ENCODE data around the gene EMILIN1. TPM values are rescaled to one million over a fixed set of nuclear protein-coding genes. Genes with fewer than 3 reads are reported as not detected.

Gene EMILIN1
- total RNA-seq, 1 donor, result 137 TPM

GRCh38 chr2:27089111-27089954 lies 10.9 kb downstream of the EMILIN1 start:
- H3K79me2 ChIP-seq (ENCODE audit: insufficient read depth, low read length), result no peaks in the 10 kb centered on the region
- peaks cover 4% of the 10 kb centered on the region for H3K4me1 ChIP-seq (ENCODE audit: insufficient read depth, low read length)
- no peak overlapping the region for H3K27ac ChIP-seq (ENCODE audit: low read depth, low read length)
- H3K4me3 ChIP-seq (ENCODE audit: insufficient read depth, low read length), result no peak overlapping the region
- H4K20me1 ChIP-seq (ENCODE audit: insufficient read depth, low read length), result no peaks in the 10 kb centered on the region
- no peak overlapping the region for H3K4me2 ChIP-seq (ENCODE audit: insufficient read depth, low read length)
- DNase-seq (ENCODE audit: insufficient read length, low spot score, missing footprints), result no peak
- H3K36me3 ChIP-seq (ENCODE audit: insufficient read depth, low read length), result peaks cover 3% of the 10 kb centered on the region
- H3K9me3 ChIP-seq (ENCODE audit: low read depth, low read length), result no peaks in the 10 kb centered on the region
- H2AFZ ChIP-seq (ENCODE audit: low read length), result no peak overlapping the region
- TF ChIP-seq CTCF (IDR thresholded peaks at IDR 0.05; ENCODE audit: extremely low read depth, low read depth, low read length), result no peak
- no peaks in the 10 kb centered on the region for H3K27me3 ChIP-seq (ENCODE audit: insufficient read depth, low read length)

- Histone ChIP-seq H3K9me3 (ENCODE audit: low read depth, low read length) (no peaks in the 10 kb centered on the region), H3K4me3 (ENCODE audit: insufficient read depth, low read length) (no peak overlapping the region), H3K4me1 (ENCODE audit: insufficient read depth, low read length) (peaks cover 5% of the 10 kb centered on the region), H3K27me3 (ENCODE audit: insufficient read depth, low read length) (no peaks in the 10 kb centered on the region), H3K36me3 (ENCODE audit: insufficient read depth, low read length) (no peaks in the 10 kb centered on the region), H2AFZ (ENCODE audit: low read length) (no peak overlapping the region), H3K79me2 (ENCODE audit: insufficient read depth, low read length) (no peaks in the 10 kb centered on the region), H4K20me1 (ENCODE audit: insufficient read depth, low read length) (no peaks in the 10 kb centered on the region), H3K4me2 (ENCODE audit: insufficient read depth, low read length) (no peak overlapping the region), H3K27ac (ENCODE audit: low read depth, low read length) (no peak overlapping the region)
- peak; percentile 70 for DNase-seq (ENCODE audit: insufficient read length, low spot score, missing footprints)
- TF ChIP-seq CTCF (IDR thresholded peaks at IDR 0.05; ENCODE audit: extremely low read depth, low read depth, low read length), result no peak
Observed at GRCh38 chr2:27091746-27092695, 13.6 kb downstream of the EMILIN1 start.

DNA sequence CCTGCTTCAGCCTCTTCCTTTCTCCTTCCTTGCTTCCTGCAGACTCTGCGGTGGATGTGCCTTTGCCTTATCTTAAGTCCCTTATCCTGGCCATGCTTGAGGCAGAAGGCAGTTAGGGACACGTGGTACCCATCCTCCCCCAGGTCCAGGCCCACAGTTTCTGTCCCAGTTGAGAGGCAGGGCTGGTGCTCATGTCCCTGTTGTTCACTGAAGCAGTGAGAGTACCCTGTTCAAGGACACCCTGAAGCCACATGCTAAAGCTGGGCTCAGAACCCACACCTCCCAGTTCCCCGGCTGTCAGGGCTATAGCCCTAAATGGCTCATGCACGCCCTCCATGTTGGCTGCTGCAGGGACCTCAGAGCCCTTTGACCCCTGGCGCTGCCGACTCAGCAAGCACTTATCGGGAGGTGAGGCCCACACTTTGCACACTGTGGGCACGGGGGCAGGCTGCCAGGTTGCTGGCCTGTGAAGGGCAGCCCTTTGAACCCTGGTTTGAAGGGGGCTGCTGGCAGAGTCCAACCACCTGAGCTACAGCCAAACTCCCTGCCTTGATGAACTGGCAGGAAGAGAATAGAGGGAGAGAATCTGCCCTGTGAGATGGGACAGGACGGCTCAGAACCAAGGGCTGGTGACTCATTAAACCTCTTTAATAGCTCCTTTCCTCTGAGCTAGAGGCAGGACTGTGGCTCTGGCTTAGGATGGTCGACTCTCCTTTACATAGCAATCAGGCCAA lies 14.4 kb downstream of the EMILIN1 start:
- TF ChIP-seq CTCF (IDR thresholded peaks at IDR 0.05; ENCODE audit: extremely low read depth, low read depth, low read length), result no peak
- Histone ChIP-seq H3K9me3 (ENCODE audit: low read depth, low read length) (no peaks in the 10 kb centered on the region), H2AFZ (ENCODE audit: low read length) (no peak overlapping the region), H3K4me1 (ENCODE audit: insufficient read depth, low read length) (peaks cover 5% of the 10 kb centered on the region), H3K27ac (ENCODE audit: low read depth, low read length) (no peak overlapping the region), H3K4me2 (ENCODE audit: insufficient read depth, low read length) (no peak overlapping the region), H3K79me2 (ENCODE audit: insufficient read depth, low read length) (no peaks in the 10 kb centered on the region), H3K4me3 (ENCODE audit: insufficient read depth, low read length) (no peak overlapping the region), H3K36me3 (ENCODE audit: insufficient read depth, low read length) (no peaks in the 10 kb centered on the region), H3K27me3 (ENCODE audit: insufficient read depth, low read length) (no peaks in the 10 kb centered on the region), H4K20me1 (ENCODE audit: insufficient read depth, low read length) (no peaks in the 10 kb centered on the region)
- DNase-seq (ENCODE audit: insufficient read length, low spot score, missing footprints), result peak; percentile 93

Measured in osteoblast (primary cell).